KOPT-K1 (cell line): ENCODE measurements around the gene VAMP4.
A peak's percentile ranks its signal among the peaks of the same experiment; 100 is the strongest.

ENCODE experiments used
- H3K27ac ChIP-seq: fragments of 200-600 bp; sonication (generic); 2 replicates; pipeline ENCODE4 v1.5.1; 2016; ENCODE audit warnings: antibody characterized with exemption, mild to moderate bottlenecking, low read depth, low read length; ENCODE audit not compliant: poor library complexity, severe bottlenecking
- H3K36me3 ChIP-seq: fragments of 200-600 bp; sonication (generic); 2 replicates; pipeline ENCODE4 v1.5.1; 2017; ENCODE audit warnings: antibody characterized with exemption, mild to moderate bottlenecking, low read length, moderate library complexity; ENCODE audit not compliant: insufficient read depth
- H3K9me3 ChIP-seq: fragments of 200-600 bp; sonication (generic); 2 replicates; pipeline ENCODE4 v1.5.1; 2017; ENCODE audit warnings: antibody characterized with exemption, low read length, mild to moderate bottlenecking; ENCODE audit not compliant: insufficient read depth, poor library complexity, severe bottlenecking

Gene VAMP4

GRCh38 chr1:171762143-171762563 lies 20.3 kb upstream of the VAMP4 start:
- Histone ChIP-seq H3K36me3 (no peaks in the 10 kb centered on the region), H3K27ac (no peak overlapping the region), H3K9me3 (peaks cover 2% of the 10 kb centered on the region)

- Histone ChIP-seq H3K9me3 (peaks cover 4% of the 10 kb centered on the region), H3K36me3 (no peaks in the 10 kb centered on the region), H3K27ac (no peak overlapping the region)
Measured at GRCh38 chr1:171758011-171758410, 16.1 kb upstream of the VAMP4 start.

- Histone ChIP-seq H3K27ac (no peak overlapping the region), H3K9me3 (peaks cover 4% of the 10 kb centered on the region), H3K36me3 (no peaks in the 10 kb centered on the region)
Measured at GRCh38 chr1:171756856-171757255, 15.0 kb upstream of the VAMP4 start.

DNA sequence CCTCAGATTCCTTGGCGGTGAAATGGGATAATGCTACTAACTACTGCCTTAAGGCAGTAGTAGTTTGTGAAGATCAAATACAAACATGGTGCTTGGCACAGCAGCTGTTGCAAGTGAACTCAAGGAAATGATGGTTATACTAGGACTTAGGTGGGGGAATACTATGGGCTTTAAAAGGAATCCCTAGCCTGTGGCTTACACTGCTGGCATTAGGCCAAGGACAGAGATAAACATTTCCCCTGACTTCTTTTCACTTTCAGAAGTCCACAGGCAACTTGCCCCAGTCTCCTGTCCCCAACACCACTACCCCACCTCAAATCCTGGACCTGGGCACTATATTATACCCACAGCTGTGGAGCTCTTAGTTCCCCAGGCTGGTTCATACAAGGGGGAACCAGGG lies 13.1 kb upstream of the VAMP4 start:
- Histone ChIP-seq H3K36me3 (no peaks in the 10 kb centered on the region), H3K9me3 (peaks cover 4% of the 10 kb centered on the region), H3K27ac (no peak overlapping the region)

DNA sequence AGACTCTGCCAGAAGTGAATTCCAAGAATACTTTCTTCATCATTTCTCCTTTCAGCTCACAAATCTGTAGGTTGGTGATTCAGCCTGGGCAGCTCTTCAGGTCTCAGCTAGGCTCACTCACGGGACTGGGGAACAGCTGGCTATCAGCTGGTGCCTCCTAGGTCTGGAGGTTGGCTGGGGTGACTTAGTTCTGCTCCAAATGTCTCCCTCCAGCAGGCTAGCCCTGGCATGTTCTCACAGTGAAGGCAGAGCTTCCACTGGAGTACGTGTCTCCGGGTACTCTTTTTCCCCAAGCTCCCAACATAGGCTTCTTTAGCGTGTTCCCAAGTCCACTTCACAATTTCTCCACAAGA lies 12.5 kb upstream of the VAMP4 start:
- Histone ChIP-seq H3K36me3 (no peaks in the 10 kb centered on the region), H3K27ac (no peak overlapping the region), H3K9me3 (peaks cover 4% of the 10 kb centered on the region)

DNA sequence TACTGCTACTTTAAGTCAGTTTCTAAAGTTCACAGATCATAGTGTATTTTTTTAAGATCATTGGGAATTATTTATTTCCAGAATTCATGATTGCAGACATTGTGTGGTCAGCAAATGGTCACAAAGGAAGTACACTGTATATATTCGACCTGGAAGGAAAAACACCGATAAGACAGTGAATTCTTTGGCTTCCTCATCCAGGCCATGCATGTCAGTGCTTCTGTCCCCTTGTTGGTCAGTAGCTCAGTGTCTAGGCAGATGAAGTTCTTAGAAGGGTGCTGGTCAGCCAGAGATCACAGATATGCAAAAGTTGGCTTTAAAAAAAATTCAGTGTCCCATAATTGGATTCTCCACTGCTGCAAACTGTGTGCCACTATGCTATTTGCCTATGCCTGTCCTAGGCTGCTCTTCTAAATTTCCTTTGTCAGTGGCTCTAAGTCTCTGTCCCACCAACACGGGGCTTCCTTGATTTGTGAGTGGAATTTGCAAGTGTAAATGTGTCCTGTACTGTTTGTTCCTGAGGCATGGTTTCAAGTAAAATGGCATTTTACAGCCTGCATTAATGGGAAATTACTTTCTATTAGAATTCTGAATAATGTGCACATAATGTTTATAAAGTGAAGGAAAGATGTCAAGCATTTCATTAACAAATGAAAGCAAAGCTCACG lies 12.0 kb upstream of the VAMP4 start:
- Histone ChIP-seq H3K9me3 (peaks cover 4% of the 10 kb centered on the region), H3K27ac (no peak overlapping the region), H3K36me3 (no peaks in the 10 kb centered on the region)

- H3K27ac ChIP-seq: no peak overlapping the region
- H3K36me3 ChIP-seq: no peaks in the 10 kb centered on the region
- peaks cover 4% of the 10 kb centered on the region for H3K9me3 ChIP-seq
Measured at GRCh38 chr1:171753182-171753581, 11.3 kb upstream of the VAMP4 start.

GRCh38 chr1:171751221-171751620 lies 9.4 kb upstream of the VAMP4 start:
- H3K9me3 ChIP-seq: no peaks in the 10 kb centered on the region
- H3K27ac ChIP-seq: no peak overlapping the region
- H3K36me3 ChIP-seq: no peaks in the 10 kb centered on the region

- Histone ChIP-seq H3K36me3 (no peaks in the 10 kb centered on the region), H3K27ac (no peak overlapping the region), H3K9me3 (no peaks in the 10 kb centered on the region)
Measured at GRCh38 chr1:171748651-171749050, 6.8 kb upstream of the VAMP4 start.

- Histone ChIP-seq H3K27ac (no peak overlapping the region), H3K9me3 (no peaks in the 10 kb centered on the region), H3K36me3 (no peaks in the 10 kb centered on the region)
Measured at GRCh38 chr1:171744986-171745385, 3.1 kb upstream of the VAMP4 start.

- H3K27ac ChIP-seq: peak overlapping the region; percentile 86
- peaks cover 2% of the 10 kb centered on the region for H3K36me3 ChIP-seq
- no peaks in the 10 kb centered on the region for H3K9me3 ChIP-seq
Measured at GRCh38 chr1:171743081-171743870, 1.4 kb upstream of the VAMP4 start.

DNA sequence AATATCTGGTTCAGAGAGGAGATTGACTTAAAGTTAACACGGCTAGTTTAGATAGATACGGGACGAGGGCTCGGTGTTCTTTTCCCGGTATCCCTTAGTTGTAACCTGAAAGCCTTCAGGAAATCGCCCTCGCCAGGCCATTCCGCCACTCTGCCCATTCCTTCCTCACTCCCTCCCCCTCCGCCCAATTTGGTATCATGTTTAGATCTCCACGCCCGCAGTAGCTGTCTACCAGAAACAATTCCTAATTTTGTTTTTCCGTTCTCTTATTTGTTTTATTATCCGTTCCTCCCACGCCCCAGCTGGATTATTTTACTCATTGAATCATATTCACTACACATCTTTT lies 685 bp upstream of the VAMP4 start:
- H3K9me3 ChIP-seq: no peaks in the 10 kb centered on the region
- H3K27ac ChIP-seq: peak overlapping the region; percentile 86
- peaks cover 9% of the 10 kb centered on the region for H3K36me3 ChIP-seq

GRCh38 chr1:171740987-171741871 lies 636 bp downstream of the VAMP4 start:
- Histone ChIP-seq H3K9me3 (no peaks in the 10 kb centered on the region), H3K27ac (peak overlapping the region; percentile 86), H3K36me3 (peaks cover 22% of the 10 kb centered on the region)

DNA sequence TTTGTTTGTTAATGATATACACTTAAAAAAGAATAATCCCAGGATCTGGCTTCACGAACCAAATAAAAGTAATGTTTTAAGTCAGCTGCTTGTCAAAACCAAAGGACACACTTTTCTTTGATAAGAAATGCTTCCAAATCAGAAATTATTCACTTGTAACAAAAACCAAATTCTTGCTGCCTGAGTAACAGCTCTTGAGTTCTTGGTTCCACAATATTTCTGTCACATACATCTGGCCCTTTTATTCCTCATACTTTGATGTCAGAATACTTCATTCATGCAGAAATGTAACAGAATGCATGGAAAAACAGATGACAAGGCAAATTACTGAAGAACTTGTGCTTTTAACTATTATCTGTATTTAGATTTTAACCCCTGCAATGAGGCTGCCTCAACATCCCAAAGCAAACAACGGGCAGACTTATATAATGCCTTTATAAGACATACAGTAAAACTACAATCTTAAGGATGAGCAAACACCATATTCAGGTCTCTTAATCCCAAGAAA lies 1.5 kb downstream of the VAMP4 start:
- peaks cover 30% of the 10 kb centered on the region for H3K36me3 ChIP-seq
- H3K27ac ChIP-seq: no peak overlapping the region
- no peaks in the 10 kb centered on the region for H3K9me3 ChIP-seq

DNA sequence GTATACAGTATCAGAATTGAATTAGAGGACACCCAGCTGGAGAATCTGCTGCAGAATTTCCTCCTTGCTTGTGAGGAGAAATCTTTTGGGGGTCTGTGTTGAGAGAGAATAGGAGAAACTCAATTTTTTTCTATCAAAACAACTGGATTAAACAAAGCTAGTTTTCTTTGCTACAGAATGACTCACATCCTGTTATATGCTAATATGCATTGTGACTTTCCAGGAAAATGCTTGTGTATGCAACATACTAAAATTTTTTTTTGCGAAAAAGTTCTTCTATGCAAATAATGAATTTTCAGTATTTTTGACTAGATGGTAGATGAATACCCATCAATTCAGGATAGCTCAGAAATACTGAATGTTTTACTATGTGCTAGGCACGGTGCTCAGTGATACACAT lies 2.2 kb downstream of the VAMP4 start:
- Histone ChIP-seq H3K27ac (no peak overlapping the region), H3K36me3 (peaks cover 32% of the 10 kb centered on the region)

More for the DNA sequence above, 2.2 kb downstream of the VAMP4 start:
- no peaks in the 10 kb centered on the region for H3K9me3 ChIP-seq
